ENCODE results near the gene PPAT. TPM values are rescaled to one million over a fixed set of nuclear protein-coding genes. Genes with fewer than 3 reads are reported as not detected.

PPAT gene
- total RNA-seq, 1 donor from 2014 or later = 5.1 TPM

DNA sequence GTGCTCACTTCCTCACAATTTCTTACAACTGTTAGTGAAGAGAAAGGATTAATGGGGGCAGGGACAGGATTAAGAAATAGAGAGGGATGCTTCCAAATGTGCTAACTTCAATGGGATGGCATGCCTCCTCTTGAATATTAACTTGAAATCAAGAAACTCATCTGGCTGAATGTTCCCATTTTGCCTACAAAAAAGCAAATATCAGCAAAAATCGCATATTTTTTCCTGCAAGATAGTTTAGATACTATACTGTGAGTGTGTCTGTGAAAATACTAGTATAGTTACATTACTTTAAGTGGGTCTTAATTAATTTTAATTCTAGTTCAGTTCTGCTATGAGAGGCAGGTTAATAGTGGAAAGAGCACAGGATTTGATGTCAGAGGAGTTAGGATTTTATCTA lies 5.6 kb upstream of the PPAT start:
- ATAC-seq (no peak), DNase-seq (no peak)
- intact Hi-C loops (cut with micrococcal nuclease) = no loop called here

DNA sequence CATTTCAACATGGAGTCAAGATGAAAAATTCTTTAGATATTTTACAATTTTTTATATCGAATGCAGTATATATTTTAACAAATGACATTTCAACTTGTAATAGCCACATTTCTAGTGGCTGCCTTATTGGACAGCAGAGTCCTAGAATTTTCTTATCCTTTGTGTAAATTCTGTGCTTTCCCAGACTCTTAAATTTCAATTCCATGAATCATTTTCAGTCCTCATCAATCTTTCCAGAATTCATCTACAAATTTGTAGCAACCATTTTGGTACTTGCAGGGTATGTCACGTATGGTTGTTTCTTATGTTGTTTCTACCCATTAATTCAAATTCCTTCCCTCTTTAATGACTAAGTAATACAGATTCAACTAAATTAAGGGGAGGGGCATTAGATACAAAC lies 3.4 kb upstream of the PPAT start:
- intact Hi-C loops (cut with micrococcal nuclease) = no loop called here
- no peak for DNase-seq

DNA sequence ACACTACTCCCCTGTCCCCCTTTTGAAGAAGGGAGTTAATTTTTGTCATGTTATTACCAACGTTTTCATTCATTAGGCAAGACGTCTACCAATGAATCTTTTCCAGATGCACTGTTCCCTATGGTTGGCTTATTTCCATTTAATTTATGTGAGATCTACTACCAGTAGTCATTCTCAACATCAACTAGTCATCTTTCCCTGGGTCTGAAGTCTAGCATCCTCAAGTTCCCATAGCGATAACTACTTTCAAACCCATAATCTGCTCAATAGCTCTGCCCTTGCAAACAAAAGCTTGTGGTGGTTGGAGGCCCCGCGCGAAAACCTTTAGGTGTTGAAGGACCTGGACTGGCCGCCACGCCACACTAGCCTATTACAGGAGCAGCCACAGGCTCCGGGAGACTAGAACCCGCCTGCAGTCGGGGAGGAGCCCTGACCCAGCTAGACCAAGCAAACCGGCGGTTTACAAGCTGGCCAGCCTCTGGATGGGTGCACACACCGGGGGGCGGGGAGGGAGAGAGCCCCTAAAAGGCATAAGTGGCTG lies 746 bp downstream of the PPAT start:
- peak; percentile 9 for ATAC-seq
- DNase-seq = no peak
- intact Hi-C loops (cut with micrococcal nuclease) = no loop called here

More for the DNA sequence above, 3.4 kb upstream of the PPAT start:
- no peak for ATAC-seq

DNA sequence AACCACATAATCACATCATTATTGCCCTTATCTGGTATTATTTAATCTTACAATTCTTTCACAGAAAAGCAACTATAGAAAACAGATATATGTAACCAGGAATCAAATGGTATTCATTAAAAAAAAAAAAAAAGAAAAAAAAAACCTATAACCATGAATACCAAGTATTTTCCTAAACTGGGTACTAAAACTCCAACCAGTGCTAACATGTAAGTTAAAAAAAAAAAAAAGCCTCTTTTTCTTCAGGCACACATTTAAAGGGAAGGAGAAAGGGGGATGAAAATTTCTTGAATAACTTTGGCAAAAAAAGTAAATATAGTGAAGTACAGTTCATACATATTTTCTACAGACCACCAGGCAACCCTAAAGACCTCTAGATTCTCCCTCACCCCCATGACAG lies 2.1 kb downstream of the PPAT start:
- DNase-seq (no peak), ATAC-seq (no peak)
- intact Hi-C loops (cut with micrococcal nuclease) = no loop called here

DNA sequence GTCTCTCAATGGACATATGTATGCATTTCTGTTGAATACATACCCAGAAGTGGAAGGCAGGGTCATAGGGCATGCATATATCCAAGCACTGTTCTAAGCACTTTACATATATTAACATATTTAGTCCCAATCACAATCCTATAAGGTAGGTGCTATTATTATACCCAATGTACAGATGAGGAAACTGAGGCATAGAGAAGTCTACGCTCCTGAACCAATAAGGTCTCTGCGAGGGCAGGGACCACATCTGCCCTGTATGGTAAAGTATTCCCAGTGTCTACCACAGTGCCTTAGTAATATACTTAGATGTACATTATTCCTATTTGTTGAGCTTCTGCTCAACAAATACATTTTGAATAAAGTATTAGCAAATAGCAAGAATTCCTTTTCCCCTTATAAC lies 5.2 kb downstream of the PPAT start:
- intact Hi-C loops (cut with micrococcal nuclease) = no loop called here
- DNase-seq = no peak
- ATAC-seq = no peak

DNA sequence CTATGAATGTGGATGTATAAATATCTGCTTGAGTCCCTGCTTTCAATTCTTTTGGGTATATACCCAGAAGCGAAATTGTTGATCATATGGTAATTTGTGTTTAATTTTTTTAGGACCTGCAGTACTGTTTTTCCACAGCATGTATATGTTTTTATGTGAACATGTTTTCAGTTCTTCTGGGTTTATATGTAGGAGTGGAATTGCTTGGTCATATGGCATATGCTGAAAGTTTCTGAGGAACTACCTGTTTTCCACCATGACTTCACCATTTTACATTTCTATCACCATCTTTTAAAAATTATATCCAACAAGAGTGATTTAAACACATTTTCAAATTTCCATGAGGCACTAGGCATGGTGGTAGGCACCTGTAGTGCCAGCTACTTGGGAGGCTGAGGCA lies 8.2 kb downstream of the PPAT start:
- DNase-seq (no peak), ATAC-seq (no peak)
- intact Hi-C loops (cut with micrococcal nuclease) = no loop called here

DNA sequence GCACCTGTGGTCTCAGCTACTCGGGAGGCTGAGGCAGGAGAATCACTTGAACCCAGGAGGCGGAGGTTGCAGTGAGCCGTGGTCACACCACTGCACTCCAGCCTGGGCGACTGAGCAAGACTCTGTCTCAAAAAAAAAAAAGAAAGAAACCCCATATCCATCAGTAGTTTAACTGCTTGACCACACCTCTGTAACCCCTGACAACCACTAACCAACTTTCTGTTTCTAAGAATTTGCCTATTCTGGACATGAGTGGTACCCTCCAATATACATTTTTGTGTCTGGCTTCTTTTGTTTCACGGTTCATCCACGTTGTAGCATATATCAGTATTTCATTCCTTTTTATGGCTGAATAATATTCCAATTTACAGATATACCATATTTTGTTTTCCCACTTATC lies 9.1 kb downstream of the PPAT start:
- intact Hi-C loops (cut with micrococcal nuclease) = no loop called here
- ATAC-seq (no peak), DNase-seq (peak; percentile 7)

DNA sequence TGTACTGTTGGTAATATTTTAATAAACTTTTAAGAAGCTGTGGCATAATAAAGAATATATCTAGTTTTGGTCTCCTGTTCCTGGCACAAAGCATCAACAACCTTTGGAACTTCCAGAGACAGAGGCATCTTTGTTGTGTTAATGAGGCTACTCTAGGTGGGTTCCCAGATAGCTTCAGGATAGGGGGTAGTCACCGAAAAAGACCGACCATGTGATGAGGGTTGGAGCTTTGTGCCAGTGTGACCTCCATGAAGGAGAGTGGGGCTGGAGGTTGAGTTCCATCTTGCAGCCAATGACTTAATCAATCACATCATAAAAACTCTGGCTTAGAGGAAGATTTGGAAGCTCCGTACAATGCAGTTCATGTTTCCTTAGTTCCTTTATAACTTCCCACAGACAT lies 9.9 kb downstream of the PPAT start:
- DNase-seq (no peak), ATAC-seq (no peak)
- intact Hi-C loops (cut with micrococcal nuclease) = no loop called here

DNA sequence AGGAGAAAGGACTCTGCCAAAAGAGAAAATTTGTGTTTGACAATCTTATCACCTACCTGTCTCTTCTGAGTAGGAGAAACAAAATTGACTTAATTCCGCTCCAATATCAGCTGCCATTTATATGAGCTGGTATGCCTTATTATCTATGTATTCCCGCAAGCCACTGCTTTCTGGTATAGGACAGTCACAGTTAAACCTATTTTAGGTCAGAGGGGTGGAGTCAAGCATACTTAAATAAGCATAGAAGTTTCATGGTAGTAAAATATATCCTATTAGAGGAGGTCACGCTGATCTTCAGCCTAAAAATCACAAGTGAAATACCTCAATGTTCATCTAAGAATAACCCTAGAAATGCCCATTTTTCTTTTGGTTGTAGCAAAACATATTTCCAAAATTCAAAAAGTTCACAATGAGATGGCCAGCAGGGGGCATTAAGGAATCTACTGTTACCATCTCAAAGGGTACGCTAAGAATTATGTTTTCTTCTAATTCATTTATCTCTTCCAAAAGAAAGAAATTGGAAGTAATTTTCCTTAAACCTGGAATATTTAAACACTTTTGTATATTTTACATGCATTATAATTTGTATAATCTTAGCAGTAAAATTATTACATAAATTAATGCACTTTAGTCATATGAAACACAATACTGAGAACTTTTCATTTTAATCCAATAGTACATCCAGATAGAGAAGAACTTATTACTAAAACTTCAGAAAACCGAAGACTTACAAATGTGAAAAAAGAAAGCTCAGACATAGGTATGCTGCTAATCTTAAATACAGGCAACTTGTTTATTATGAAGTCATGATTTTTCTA lies 10.5 kb downstream of the PPAT start:
- DNase-seq (no peak), ATAC-seq (peak; percentile 53)
- intact Hi-C loops (cut with micrococcal nuclease) = no loop called here

DNA sequence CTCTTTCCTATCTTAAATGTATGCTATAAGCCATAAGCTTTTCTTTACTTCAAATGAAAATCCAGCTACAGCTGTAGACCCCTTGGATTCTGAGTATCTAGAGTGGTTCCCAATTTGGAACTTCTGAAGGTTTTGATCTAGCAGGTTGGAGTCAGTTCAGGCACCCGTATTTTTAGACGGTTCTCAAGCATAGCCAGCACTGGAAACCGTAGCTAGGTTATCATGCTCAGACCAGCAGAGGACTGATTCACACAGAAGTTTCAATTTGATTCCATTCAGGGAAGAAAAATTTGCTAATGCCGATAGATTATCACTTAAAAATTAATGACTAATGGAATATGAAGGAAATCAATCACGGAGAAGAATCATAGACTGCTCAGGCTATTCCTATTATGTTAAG lies 11.2 kb downstream of the PPAT start:
- DNase-seq (no peak), ATAC-seq (no peak)
- intact Hi-C loops (cut with micrococcal nuclease) = no loop called here

DNA sequence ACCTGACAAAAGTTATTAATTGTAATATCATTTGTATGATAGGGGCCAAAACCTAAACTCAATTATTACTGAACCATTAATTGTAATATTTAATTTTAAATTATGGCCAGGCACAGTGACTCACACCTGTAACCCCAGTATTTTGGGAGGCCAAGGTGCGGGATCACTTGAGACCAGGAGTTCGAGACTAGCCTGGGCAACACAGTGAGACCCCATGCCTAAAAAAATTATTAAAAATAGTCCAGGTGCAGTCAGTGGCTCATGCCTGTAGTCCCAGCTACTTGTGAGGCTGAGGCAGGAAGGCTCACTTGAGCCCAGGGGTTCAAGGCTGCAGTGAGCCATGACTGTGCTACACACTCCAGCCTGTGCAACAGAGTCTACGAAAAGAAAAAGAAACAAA lies 18.0 kb downstream of the PPAT start:
- intact Hi-C loops (cut with micrococcal nuclease) = no loop called here
- DNase-seq (no peak), ATAC-seq (no peak)

DNA sequence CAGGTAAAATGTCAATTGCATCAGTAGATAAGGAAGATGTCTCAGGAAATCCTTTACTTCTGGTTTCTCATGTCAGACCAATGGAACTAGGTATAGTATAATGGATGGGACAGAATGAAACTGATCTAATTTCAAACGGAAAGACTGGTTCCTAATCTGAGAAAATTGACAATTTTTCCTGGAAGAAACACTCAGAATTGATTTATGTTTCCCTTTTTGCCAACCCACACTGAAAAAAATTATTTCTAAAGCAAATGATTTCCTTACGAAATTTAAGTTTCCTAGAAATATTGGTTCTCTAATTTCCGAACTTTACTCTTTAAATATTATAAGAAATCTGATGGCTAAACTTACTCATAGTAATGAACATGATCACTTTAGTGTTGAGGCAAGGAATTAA lies 19.1 kb downstream of the PPAT start:
- intact Hi-C loops (cut with micrococcal nuclease) = no loop called here
- ATAC-seq (no peak), DNase-seq (no peak)

DNA sequence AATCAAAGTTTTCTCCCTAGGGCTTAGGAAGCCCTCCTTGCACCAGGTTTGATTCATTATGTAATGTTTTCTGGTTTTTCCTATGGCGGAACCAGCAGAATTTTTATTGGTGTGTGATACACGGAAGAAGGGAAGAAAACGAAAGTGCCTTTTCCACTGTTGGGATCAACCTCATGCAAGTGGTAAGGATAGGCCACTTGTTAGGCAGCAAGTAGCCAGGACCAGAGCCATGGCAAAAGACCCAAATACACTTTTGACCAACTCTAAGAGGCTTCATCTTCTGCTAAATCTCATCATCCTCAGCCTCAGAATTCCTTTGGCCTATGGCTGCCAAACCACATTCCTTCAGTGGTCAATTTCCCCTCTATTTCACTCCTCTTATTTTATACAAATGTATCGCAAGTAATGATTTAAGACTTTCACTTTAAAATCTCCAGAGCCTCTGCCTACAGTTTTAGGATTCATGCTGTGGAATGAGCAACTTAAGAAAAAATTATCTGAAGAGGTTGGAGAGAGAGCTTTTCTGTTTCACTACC lies 21.2 kb downstream of the PPAT start:
- ATAC-seq (no peak), DNase-seq (no peak)
- intact Hi-C loops (cut with micrococcal nuclease) = no loop called here

DNA sequence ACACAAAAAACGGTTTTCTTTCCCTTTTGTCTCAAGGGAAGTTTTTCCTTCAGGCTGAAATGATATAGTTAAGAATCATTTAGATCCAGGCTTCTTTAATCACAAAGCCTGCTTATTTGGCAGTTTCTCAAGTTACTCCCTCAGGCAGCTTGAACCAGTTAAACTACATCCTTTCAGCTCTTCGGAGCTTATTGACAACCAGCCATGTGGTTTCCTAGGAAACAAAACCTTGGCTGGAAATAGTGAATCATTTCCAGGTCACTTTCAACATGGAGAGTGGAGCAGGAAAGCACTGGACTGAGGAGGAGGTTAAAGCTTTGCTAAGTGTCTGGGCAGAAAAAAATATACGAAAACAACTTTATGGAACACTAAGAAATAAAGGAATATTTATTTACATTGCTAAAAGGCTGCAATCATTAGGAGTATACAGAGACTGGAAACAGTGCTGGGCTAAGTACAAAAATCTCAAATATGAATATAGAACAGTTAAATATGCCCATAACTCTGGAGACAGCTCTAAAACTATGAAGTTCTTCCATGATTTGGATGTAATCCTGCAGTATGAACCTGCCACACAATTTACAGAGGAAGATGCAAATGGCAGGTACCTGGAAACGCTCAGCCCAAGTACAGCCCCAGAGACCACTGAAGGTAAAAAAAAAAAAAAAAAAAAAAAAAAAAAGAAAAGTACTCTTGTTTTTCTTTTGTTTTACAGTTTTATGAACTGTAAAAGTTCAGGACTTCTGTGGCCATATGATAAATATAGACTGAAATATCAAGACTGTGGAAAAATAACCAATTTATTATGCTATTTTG lies 25.0 kb downstream of the PPAT start:
- intact Hi-C loops (cut with micrococcal nuclease) = no loop called here
- ATAC-seq = peak; percentile 97
- DNase-seq = no peak

DNA sequence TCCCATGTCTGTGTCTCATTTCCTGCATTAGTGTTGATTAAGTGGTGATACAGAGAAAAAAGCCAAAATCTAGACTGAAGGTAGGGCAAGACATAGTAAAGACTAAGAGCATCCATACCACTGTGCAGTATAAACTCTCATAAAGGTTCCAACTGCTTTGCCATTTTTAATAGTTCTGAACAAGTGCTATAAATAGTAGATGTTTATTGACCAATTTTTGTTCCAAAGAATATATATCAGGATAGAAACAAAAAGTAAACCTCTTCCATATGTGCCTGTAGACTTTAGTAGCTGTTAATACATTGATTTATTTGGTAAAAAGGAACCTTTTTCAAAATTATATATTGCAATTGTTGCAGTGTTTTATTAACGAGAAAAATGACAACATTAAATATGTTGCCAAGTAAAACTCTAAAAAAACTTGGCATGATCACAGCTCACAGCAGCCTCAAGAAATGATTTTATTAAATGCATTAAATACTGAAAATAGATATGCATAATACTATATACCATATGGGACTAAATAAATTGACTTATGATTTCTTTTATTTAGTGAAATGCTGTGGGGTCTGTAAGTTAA lies 25.8 kb downstream of the PPAT start:
- DNase-seq (no peak), ATAC-seq (no peak)
- intact Hi-C loops (cut with micrococcal nuclease) = no loop called here

DNA sequence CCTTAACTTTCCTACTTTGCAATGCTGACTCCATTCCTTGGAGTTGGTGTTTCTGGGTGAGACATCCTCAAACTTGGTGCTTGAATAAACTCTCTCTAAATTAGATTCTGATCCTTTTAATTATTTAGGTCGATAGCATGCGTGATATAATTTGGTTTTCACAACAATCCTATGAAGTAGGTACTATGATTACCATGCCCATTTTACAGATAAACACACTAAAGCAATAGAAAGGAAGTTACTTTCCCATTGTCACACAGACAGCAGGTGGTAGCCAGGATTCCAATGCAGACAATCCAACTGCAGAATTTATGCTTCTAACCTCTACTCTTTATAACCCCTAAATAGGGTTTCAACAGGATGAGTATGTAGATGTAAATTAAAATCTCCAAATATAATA lies 26.4 kb downstream of the PPAT start:
- DNase-seq (no peak), ATAC-seq (no peak)
- intact Hi-C loops (cut with micrococcal nuclease) = no loop called here

DNA sequence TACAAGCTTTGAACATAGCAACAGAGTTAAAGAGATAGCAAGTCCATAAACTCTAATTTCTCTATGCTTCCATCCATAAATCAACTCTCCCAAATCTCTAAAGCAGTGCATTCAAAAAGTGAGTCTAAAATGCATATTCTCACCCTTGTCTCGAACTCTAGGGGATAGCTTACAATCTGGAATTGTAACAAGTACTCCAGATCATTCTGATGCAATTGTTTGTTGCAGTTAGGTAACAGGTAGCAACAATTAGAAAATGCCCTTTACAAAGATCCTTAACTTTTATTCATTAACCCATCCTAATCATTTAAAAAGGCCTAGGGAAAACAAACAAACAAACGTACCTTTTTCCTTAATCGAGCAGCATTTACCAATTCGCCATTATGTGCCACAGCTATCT lies 29.3 kb downstream of the PPAT start:
- DNase-seq = no peak
- intact Hi-C loops (cut with micrococcal nuclease) = no loop called here
- ATAC-seq = no peak

DNA sequence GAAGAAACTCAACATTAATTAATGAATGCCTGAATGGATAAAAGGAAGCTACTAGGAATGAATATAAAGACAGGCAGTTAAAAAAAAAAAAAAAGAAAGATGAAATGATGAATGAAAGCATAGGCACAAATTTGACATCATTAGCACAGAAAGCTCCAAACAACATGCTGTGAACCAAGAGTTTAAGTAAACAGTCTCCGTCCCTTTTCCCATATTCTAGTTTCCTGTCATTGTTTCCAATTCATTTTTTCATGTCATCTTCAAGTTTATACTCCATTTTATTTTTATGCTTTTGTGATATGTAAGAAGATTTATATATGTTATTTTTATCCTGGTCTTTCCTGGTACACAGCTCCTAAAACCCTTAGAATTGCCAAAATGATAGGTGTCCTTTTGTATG lies 30.4 kb downstream of the PPAT start:
- no peak for ATAC-seq
- intact Hi-C loops (cut with micrococcal nuclease) = no loop called here

DNA sequence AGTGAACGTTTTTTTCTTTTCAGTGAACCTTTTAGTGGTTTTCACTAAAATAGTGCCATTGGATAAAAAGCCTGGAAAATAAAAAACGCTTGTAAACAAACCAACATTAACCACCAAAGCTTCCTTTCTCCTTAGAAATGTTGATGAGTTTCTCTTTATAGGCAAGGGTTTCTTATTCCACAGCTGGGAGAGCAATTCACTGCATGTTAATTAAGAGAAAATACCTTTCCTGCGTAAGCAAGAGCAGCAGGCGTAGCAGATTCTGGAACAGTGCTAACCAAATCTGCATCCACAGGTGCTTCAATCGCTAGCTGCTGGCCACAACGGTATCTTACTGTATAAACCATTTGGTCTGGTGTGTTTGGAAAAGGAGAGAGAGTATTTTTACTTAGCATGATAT lies 34.9 kb downstream of the PPAT start:
- ATAC-seq = no peak
- DNase-seq = no peak
- intact Hi-C loops (cut with micrococcal nuclease) = no loop called here

More for the DNA sequence above, 30.4 kb downstream of the PPAT start:
- DNase-seq = no peak

DNA sequence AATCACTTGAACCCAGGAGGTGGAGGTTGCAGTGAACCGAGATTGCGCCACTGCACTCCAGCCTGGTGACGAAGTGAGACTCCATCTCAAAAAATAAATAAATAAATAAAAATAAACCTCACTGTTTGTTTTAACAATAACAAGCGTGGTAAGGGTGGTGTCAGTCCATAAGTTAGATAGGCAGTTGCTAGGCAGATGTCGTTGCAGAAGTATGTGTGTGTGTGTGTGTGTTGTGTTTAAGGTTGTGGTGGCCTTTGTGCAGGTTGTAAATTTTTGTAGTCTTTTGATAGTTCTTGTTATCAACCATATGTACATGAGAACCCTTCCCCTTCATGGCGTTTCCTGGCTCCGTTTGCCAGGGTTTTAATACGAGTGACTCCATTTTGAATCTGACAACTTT lies 44.1 kb downstream of the PPAT start:
- DNase-seq (no peak), ATAC-seq (no peak)
- intact Hi-C loops (cut with micrococcal nuclease) = no loop called here
